Fibroblast of villous mesenchyme (primary cell): ENCODE measurements around the gene TAS1R2. TPM values are rescaled to one million over a fixed set of nuclear protein-coding genes. Genes with fewer than 3 reads are reported as not detected.

Source experiments
- DNase-seq: peaks from one replicate; pipeline ENCODE4 v3.0.0-alpha.2; 2010; ENCODE audit warnings: low read depth
- H3K4me3 ChIP-seq: 2 replicates; pipeline ENCODE4 v1.5.1; 2011; ENCODE audit warnings: low read depth, mild to moderate bottlenecking, low read length
- CTCF ChIP-seq: IDR thresholded peaks from 2 replicates; pipeline ENCODE4 v1.5.1; 2012; ENCODE audit warnings: low read depth, mild to moderate bottlenecking, low read length; ENCODE audit not compliant: insufficient read depth
- total RNA-seq: library from RNA; depleted of rRNA; stranded (reverse); fragments of >200 nt; gene quantifications from 2 replicates; pipeline ENCODE4 v1.2.3, GENCODE V29; 2012

TAS1R2 gene
- total RNA-seq, 1 donor = not detected

GRCh38 chr1:18861590-18861989 lies 2.1 kb upstream of the TAS1R2 start:
- H3K4me3 ChIP-seq = no peak overlapping the region
- no peak for TF ChIP-seq CTCF
- DNase-seq = no peak

- TF ChIP-seq CTCF = no peak
- no peak overlapping the region for H3K4me3 ChIP-seq
- no peak for DNase-seq
Measured at GRCh38 chr1:18861082-18861481, 1.6 kb upstream of the TAS1R2 start.

GRCh38 chr1:18858070-18858688 lies 1.3 kb downstream of the TAS1R2 start:
- DNase-seq = no peak
- no peak for TF ChIP-seq CTCF
- H3K4me3 ChIP-seq = no peak overlapping the region

GRCh38 chr1:18856435-18856834 lies 3.0 kb downstream of the TAS1R2 start:
- TF ChIP-seq CTCF = no peak
- no peak for DNase-seq

GRCh38 chr1:18855573-18855972 lies 3.9 kb downstream of the TAS1R2 start:
- no peak overlapping the region for H3K4me3 ChIP-seq
- TF ChIP-seq CTCF = no peak
- no peak for DNase-seq

More at GRCh38 chr1:18856435-18856834, 3.0 kb downstream of the TAS1R2 start:
- H3K4me3 ChIP-seq = no peak overlapping the region

- no peak overlapping the region for H3K4me3 ChIP-seq
- DNase-seq = no peak
- no peak for TF ChIP-seq CTCF
Measured at GRCh38 chr1:18854331-18855025, 5.0 kb downstream of the TAS1R2 start.
